Osteoblast (primary cell): ENCODE results near the gene SLC39A11. TPM values are rescaled to one million over a fixed set of nuclear protein-coding genes. Genes with fewer than 3 reads are reported as not detected.

Experiments
- DNase-seq: peaks from one replicate; pipeline ENCODE4 v3.0.0; 2011; ENCODE audit warnings: low spot score, mixed read lengths; ENCODE audit not compliant: insufficient read length; ENCODE audit errors: missing footprints
- H2AFZ ChIP-seq: 2 replicates; pipeline ENCODE4 v1.6.0; 2011; ENCODE audit warnings: mild to moderate bottlenecking, low read length
- H3K27ac ChIP-seq: 2 replicates; pipeline ENCODE4 v1.5.1; 2011; ENCODE audit warnings: mild to moderate bottlenecking, low read depth, low read length, moderate library complexity
- H3K27me3 ChIP-seq: 2 replicates; pipeline ENCODE4 v1.6.0; 2012; ENCODE audit warnings: mild to moderate bottlenecking, control low read depth, inconsistent platforms, low read length, moderate library complexity; ENCODE audit not compliant: insufficient read depth
- H3K36me3 ChIP-seq: 2 replicates; pipeline ENCODE4 v1.5.1; 2011; ENCODE audit warnings: mild to moderate bottlenecking, low read length, control low read depth, moderate library complexity; ENCODE audit not compliant: insufficient read depth
- H3K4me1 ChIP-seq: 2 replicates; pipeline ENCODE4 v1.5.1; 2011; ENCODE audit warnings: mild to moderate bottlenecking, low read length, control low read depth, moderate library complexity; ENCODE audit not compliant: insufficient read depth
- H3K4me2 ChIP-seq: 2 replicates; pipeline ENCODE4 v1.6.0; 2011; ENCODE audit warnings: mild to moderate bottlenecking, low read length; ENCODE audit not compliant: insufficient read depth
- H3K4me3 ChIP-seq: fragments of 200-600 bp; sonication (generic); 3 replicates; pipeline ENCODE4 v1.5.1; 2012; ENCODE audit warnings: mild to moderate bottlenecking, low read length, inconsistent platforms; ENCODE audit not compliant: insufficient read depth
- H3K79me2 ChIP-seq: 2 replicates; pipeline ENCODE4 v1.6.0; 2012; ENCODE audit warnings: mild to moderate bottlenecking, low read length, control low read depth, inconsistent platforms; ENCODE audit not compliant: insufficient read depth
- H3K9me3 ChIP-seq: 2 replicates; pipeline ENCODE4 v1.5.1; 2011; ENCODE audit warnings: low read depth, low read length, control low read depth
- H4K20me1 ChIP-seq: 2 replicates; pipeline ENCODE4 v1.6.0; 2012; ENCODE audit warnings: mild to moderate bottlenecking, low read length, control low read depth; ENCODE audit not compliant: insufficient read depth
- total RNA-seq: library from RNA; depleted of rRNA; stranded (reverse); fragments of >200 nt; gene quantifications from 2 replicates; pipeline ENCODE4 v1.2.3, GENCODE V29; 2012
- TF ChIP-seq, protein P1 (sequence below): IDR thresholded peaks from 2 replicates; pipeline ENCODE4 v1.5.1; 2011; ENCODE audit warnings: mild to moderate bottlenecking, low read depth, low read length, moderate library complexity; ENCODE audit errors: extremely low read depth

SLC39A11 gene
- total RNA-seq, 1 donor: 27.1 TPM

DNA sequence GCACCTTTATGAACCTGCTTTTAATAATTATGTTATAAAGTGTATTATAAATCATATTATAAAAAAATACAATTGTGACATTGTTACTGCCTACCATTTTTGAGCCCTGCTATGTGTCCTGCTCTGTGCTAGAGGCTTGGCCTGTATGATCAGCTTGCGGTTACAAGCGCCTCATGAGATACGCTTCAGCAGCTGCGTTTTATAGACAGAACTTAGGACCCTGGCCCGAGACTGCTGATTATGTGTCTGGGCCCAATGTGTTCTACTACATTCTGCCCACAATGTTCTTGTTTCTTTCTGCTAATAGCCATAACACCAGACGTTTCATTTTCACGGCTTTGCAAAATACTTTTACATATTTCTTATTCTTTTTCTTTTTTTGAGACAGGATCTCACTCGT lies 395.8 kb downstream of the SLC39A11 start:
- H2AFZ ChIP-seq: no peak overlapping the region
- H3K4me1 ChIP-seq: peaks cover 17% of the 10 kb centered on the region
- no peaks in the 10 kb centered on the region for H3K36me3 ChIP-seq
- no peaks in the 10 kb centered on the region for H4K20me1 ChIP-seq
- H3K4me2 ChIP-seq: no peak overlapping the region
- DNase-seq: no peak
- H3K79me2 ChIP-seq: no peaks in the 10 kb centered on the region
- TF ChIP-seq, protein P1, sequence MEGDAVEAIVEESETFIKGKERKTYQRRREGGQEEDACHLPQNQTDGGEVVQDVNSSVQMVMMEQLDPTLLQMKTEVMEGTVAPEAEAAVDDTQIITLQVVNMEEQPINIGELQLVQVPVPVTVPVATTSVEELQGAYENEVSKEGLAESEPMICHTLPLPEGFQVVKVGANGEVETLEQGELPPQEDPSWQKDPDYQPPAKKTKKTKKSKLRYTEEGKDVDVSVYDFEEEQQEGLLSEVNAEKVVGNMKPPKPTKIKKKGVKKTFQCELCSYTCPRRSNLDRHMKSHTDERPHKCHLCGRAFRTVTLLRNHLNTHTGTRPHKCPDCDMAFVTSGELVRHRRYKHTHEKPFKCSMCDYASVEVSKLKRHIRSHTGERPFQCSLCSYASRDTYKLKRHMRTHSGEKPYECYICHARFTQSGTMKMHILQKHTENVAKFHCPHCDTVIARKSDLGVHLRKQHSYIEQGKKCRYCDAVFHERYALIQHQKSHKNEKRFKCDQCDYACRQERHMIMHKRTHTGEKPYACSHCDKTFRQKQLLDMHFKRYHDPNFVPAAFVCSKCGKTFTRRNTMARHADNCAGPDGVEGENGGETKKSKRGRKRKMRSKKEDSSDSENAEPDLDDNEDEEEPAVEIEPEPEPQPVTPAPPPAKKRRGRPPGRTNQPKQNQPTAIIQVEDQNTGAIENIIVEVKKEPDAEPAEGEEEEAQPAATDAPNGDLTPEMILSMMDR: no peak
- no peak overlapping the region for H3K4me3 ChIP-seq
- H3K27ac ChIP-seq: no peak overlapping the region
- H3K27me3 ChIP-seq: peaks cover 3% of the 10 kb centered on the region
- H3K9me3 ChIP-seq: no peaks in the 10 kb centered on the region

DNA sequence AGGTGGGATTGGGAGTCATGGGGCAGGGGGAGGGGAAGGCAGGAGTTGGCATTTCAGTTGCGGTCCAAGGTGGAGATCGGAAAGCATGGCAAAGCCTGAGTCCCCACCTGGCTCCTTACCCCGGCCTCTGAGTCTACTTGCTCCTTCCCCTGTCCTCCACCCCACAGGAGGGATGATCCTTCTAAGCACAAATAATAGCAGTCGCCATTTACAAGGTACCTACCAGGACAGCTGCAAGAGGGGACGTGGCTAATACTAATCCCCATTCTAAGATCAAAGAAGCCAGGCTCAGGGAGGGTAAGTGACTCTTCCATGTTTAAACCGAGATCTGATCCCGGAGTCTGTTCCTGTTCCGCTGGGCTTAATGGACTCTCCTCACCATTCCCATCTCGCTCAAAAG lies 396.3 kb downstream of the SLC39A11 start:
- no peak for DNase-seq
- Histone ChIP-seq H3K79me2 (no peaks in the 10 kb centered on the region), H3K4me1 (peaks cover 22% of the 10 kb centered on the region), H3K9me3 (no peaks in the 10 kb centered on the region), H3K27me3 (peaks cover 3% of the 10 kb centered on the region), H3K36me3 (no peaks in the 10 kb centered on the region), H3K4me3 (no peak overlapping the region), H2AFZ (no peak overlapping the region), H3K4me2 (no peak overlapping the region), H3K27ac (no peak overlapping the region), H4K20me1 (no peaks in the 10 kb centered on the region)
- TF ChIP-seq, protein P1: no peak

DNA sequence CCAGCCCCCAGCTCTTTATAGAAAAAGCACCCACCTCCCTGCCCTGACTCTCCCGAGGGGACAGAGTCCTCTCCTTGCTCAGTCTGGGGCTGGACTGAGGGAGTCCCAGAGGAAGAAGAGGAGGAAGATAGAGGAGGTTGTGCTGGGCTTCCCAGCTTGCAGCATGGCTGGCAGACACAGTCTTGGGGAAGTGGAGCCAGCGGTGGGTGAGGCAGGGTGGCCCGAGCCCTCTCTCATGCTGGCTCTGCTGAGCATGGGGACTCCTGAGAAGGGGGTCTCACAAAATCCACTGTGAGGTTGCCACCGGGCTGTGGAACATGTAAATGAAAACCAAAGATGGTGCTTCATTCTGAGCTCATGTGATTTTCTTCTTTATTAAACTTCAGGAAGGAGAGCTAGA lies 398.5 kb downstream of the SLC39A11 start:
- Histone ChIP-seq H3K4me2 (no peak overlapping the region), H3K4me1 (peaks cover 17% of the 10 kb centered on the region), H3K27me3 (no peaks in the 10 kb centered on the region), H3K36me3 (no peaks in the 10 kb centered on the region), H2AFZ (no peak overlapping the region), H3K79me2 (no peaks in the 10 kb centered on the region), H3K4me3 (no peak overlapping the region), H4K20me1 (no peaks in the 10 kb centered on the region), H3K9me3 (no peaks in the 10 kb centered on the region), H3K27ac (no peak overlapping the region)
- no peak for DNase-seq
- TF ChIP-seq, protein P1: no peak

DNA sequence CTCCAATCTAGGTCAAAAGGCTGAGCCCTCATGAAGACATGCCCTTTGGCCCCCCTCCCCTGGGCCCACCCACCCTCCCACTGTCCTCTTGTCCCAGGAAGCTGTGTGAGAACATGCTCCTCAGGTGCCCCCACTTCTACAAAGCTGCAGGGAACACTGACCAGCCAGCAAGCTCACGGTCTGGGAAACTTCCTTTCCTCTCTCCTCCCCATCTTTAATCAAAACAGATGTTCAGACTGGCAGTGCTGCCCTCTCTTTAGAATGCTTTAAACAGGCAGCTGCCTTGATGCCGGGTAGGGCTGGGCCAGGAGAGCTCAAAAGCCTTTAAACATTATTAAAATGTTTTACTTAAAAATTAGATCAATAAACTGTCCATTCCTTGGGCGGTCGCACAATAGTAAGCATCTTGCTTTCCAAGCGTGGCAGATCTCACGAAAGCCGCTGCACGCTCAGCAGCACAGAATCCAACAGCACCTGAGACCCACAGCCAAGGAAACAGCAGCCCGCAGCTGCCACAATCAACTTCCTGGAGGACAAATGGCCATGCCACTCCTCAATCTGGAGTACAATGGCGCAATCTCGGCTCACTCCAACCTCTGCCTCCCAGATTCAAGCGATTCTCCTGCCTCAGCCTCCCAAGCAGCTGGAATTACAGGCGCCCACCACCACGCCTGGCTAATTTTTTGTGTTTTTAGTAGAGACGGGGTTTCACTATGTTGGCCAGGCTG lies 399.2 kb downstream of the SLC39A11 start:
- TF ChIP-seq, protein P1: no peak
- no peaks in the 10 kb centered on the region for H3K27me3 ChIP-seq
- DNase-seq: no peak
- no peak overlapping the region for H2AFZ ChIP-seq
- H3K27ac ChIP-seq: no peak overlapping the region
- H3K4me1 ChIP-seq: peaks cover 17% of the 10 kb centered on the region
- H3K4me2 ChIP-seq: no peak overlapping the region
- no peaks in the 10 kb centered on the region for H3K79me2 ChIP-seq
- no peaks in the 10 kb centered on the region for H3K9me3 ChIP-seq
- no peak overlapping the region for H3K4me3 ChIP-seq
- no peaks in the 10 kb centered on the region for H3K36me3 ChIP-seq
- no peaks in the 10 kb centered on the region for H4K20me1 ChIP-seq
